Erythroblast (primary cell): ENCODE measurements around the gene SUPT3H.

Experiments
- GATA1 ChIP-seq: IDR thresholded peaks from 2 replicates; pipeline ENCODE4 v1.6.1; 2011; ENCODE audit warnings: low read depth, mild to moderate bottlenecking, control low read depth, low read length, moderate library complexity
- POLR2A ChIP-seq: IDR thresholded peaks from 2 replicates; pipeline ENCODE4 v1.6.1; 2011; ENCODE audit warnings: mild to moderate bottlenecking, low read length

GRCh38 chr6:45072016-45072415 lies 305.7 kb downstream of the SUPT3H start:
- TF ChIP-seq POLR2A (no peak), GATA1 (no peak)
